IMR-90 (cell line): ENCODE data around the gene SRRM4.

Source experiments
- MXI1 ChIP-seq: IDR thresholded peaks from 2 replicates; pipeline ENCODE4 v1.6.1; 2012; ENCODE audit warnings: low read depth, mild to moderate bottlenecking, low read length, moderate library complexity, borderline replicate concordance
- POLR2A ChIP-seq: IDR thresholded peaks from 2 replicates; pipeline ENCODE4 v1.6.1; 2012; ENCODE audit warnings: mild to moderate bottlenecking, low read depth, low read length
- RCOR1 ChIP-seq: IDR thresholded peaks from 2 replicates; pipeline ENCODE4 v1.6.1; 2012; ENCODE audit warnings: mild to moderate bottlenecking, low read length, improper control_type of control experiment; ENCODE audit not compliant: insufficient replicate concordance

DNA sequence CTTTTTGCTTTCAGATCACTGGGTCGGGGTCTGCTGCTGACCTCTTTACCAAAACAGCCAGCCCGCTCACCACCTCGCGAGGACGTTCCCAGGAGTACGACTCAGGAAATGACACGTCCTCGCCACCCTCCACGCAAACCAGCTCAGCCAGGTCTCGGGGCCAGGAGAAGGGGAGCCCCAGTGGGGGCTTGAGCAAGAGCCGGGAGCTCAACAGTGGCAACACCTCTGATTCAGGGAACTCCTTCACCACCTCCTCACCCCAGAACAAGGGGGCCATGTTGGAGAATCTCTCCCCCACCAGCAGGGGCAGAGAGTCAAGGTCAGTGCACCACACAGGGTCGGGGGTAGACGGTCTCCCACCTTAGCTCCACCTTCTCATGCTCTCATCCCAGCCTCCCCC lies 164.0 kb downstream of the SRRM4 start:
- no peak for TF ChIP-seq RCOR1
- no peak for TF ChIP-seq MXI1
- TF ChIP-seq POLR2A = no peak
